MM.1S (cell line): Measurements from ENCODE around the gene SEC24D.
"Not testable (repeated sequence)": the region's sequence is repeated elsewhere in the genome, so short reads cannot be mapped to it uniquely, and the experiment has no call there.

Experiments
- DNase-seq: peaks from one replicate; pipeline ENCODE4 v3.0.0-alpha.2; 2015
- H2AFZ ChIP-seq: fragments of 300-600 bp; sonication (generic); 2 replicates; pipeline ENCODE4 v1.6.0; 2016; ENCODE audit warnings: antibody characterized with exemption, low read length
- H3F3A ChIP-seq: fragments of 300-600 bp; sonication (generic); 2 replicates; pipeline ENCODE4 v1.6.1; 2016; ENCODE audit warnings: mild to moderate bottlenecking, antibody characterized with exemption, low read length, moderate library complexity, mixed read lengths; ENCODE audit not compliant: insufficient read depth
- H3K27ac ChIP-seq: fragments of 300-600 bp; sonication (generic); 2 replicates; pipeline ENCODE4 v1.5.1; 2016; ENCODE audit warnings: mild to moderate bottlenecking, low read length
- H3K27me3 ChIP-seq: fragments of 300-600 bp; sonication (generic); replicated peaks from 2 replicates; pipeline ENCODE4 v1.6.0; 2016; ENCODE audit warnings: low read length; ENCODE audit not compliant: insufficient read depth
- H3K36me3 ChIP-seq: fragments of 300-600 bp; sonication (generic); replicated peaks from 2 replicates; pipeline ENCODE4 v1.6.1; 2016; ENCODE audit warnings: mild to moderate bottlenecking, low read length, mixed read lengths; ENCODE audit not compliant: insufficient read depth
- H3K4me1 ChIP-seq: fragments of 300-600 bp; sonication (generic); 2 replicates; pipeline ENCODE4 v1.6.1; 2016; ENCODE audit warnings: low read length, mixed read lengths
- H3K4me2 ChIP-seq: fragments of 300-600 bp; sonication (generic); 2 replicates; pipeline ENCODE4 v1.6.0; 2016; ENCODE audit warnings: low read depth, low read length
- H3K4me3 ChIP-seq: fragments of 300-600 bp; sonication (generic); 2 replicates; pipeline ENCODE4 v1.5.1; 2016; ENCODE audit warnings: low read length, mixed read lengths
- H3K79me2 ChIP-seq: fragments of 300-600 bp; sonication (generic); 2 replicates; pipeline ENCODE4 v1.6.1; 2016; ENCODE audit warnings: mixed run types, low read length, mixed read lengths
- H3K9ac ChIP-seq: fragments of 300-600 bp; sonication (generic); 2 replicates; pipeline ENCODE4 v1.6.1; 2016; ENCODE audit warnings: low read length, mixed read lengths
- H3K9me2 ChIP-seq: fragments of 300-600 bp; sonication (generic); replicated peaks from 2 replicates; pipeline ENCODE4 v1.6.1; 2016; ENCODE audit warnings: mild to moderate bottlenecking, low read length, mixed read lengths; ENCODE audit not compliant: insufficient read depth
- H3K9me3 ChIP-seq: fragments of 300-600 bp; sonication (generic); replicated peaks from 2 replicates; pipeline ENCODE4 v1.6.1; 2016; ENCODE audit warnings: mild to moderate bottlenecking, low read length, mixed read lengths; ENCODE audit not compliant: insufficient read depth
- H4K20me1 ChIP-seq: fragments of 300-600 bp; sonication (generic); 2 replicates; pipeline ENCODE4 v1.6.1; 2016; ENCODE audit warnings: mild to moderate bottlenecking, low read length, moderate library complexity, mixed read lengths; ENCODE audit not compliant: insufficient read depth
- EZH2 ChIP-seq: fragments of 300-600 bp; sonication (generic); optimal IDR thresholded peaks from 2 replicates; pipeline ENCODE3; 2017; ENCODE audit warnings: low read depth, mild to moderate bottlenecking, antibody characterized with exemption, low read length, mixed read lengths
- EZH2phosphoT487 ChIP-seq: fragments of 300-600 bp; sonication (generic); IDR thresholded peaks from 2 replicates; pipeline ENCODE4 v1.6.1; 2018; ENCODE audit warnings: antibody characterized with exemption, low read length
- TF ChIP-seq, protein P1 (sequence below): fragments of 300-600 bp; sonication (generic); IDR thresholded peaks from 2 replicates; pipeline ENCODE4 v1.5.1; 2016; ENCODE audit warnings: antibody characterized with exemption, low read length, mixed read lengths

The SEC24D gene

DNA sequence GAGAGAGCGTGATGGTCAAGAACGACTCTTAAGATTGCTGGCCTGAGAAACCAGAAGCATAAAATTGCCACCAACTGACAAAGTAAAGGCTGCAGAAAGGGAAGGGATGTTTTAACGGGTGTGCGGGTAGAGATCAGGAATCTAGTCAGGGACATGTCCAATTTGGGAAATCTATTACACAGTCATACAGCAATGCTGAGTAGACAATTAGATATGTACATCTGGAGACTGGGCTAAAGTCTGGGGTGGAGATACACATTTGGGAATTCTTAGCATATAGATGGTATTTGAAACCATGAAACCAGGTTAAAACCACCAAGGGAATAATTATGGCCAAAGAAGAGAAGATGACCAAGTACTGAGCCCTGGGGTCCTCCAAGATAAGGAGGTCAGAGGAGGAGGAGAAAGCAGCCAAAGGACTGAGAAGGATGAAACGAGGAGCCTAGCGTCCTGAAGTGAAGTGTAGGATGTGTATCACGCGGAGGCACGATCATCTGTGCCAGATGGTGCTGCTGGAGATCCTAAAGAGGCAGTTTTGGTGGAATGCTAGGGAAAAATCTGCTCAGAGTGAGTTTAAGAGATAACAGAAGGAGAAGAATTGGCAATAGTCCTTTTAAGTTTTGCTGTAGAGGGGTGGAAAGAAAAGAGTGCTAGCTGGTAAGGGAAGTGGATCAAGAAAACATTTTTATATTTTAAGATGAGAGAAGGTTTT, 36.5 kb downstream of the SEC24D start:
- no peaks in the 10 kb centered on the region for H3K27me3 ChIP-seq
- peaks cover 11% of the 10 kb centered on the region for H3K36me3 ChIP-seq
- no peaks in the 10 kb centered on the region for H3K4me1 ChIP-seq
- no peak for DNase-seq
- H3K9me3 ChIP-seq = no peaks in the 10 kb centered on the region
- no peak overlapping the region for H3K4me3 ChIP-seq
- no peak overlapping the region for H2AFZ ChIP-seq
- H3K9me2 ChIP-seq = no peaks in the 10 kb centered on the region
- no peaks in the 10 kb centered on the region for H4K20me1 ChIP-seq
- H3F3A ChIP-seq = no peaks in the 10 kb centered on the region
- no peak overlapping the region for H3K4me2 ChIP-seq
- no peak overlapping the region for H3K9ac ChIP-seq
- no peak overlapping the region for H3K27ac ChIP-seq
- no peaks in the 10 kb centered on the region for H3K79me2 ChIP-seq
- TF ChIP-seq, protein P1, sequence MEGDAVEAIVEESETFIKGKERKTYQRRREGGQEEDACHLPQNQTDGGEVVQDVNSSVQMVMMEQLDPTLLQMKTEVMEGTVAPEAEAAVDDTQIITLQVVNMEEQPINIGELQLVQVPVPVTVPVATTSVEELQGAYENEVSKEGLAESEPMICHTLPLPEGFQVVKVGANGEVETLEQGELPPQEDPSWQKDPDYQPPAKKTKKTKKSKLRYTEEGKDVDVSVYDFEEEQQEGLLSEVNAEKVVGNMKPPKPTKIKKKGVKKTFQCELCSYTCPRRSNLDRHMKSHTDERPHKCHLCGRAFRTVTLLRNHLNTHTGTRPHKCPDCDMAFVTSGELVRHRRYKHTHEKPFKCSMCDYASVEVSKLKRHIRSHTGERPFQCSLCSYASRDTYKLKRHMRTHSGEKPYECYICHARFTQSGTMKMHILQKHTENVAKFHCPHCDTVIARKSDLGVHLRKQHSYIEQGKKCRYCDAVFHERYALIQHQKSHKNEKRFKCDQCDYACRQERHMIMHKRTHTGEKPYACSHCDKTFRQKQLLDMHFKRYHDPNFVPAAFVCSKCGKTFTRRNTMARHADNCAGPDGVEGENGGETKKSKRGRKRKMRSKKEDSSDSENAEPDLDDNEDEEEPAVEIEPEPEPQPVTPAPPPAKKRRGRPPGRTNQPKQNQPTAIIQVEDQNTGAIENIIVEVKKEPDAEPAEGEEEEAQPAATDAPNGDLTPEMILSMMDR = no peak
- no peak for TF ChIP-seq EZH2
- TF ChIP-seq EZH2phosphoT487 = no peak

DNA sequence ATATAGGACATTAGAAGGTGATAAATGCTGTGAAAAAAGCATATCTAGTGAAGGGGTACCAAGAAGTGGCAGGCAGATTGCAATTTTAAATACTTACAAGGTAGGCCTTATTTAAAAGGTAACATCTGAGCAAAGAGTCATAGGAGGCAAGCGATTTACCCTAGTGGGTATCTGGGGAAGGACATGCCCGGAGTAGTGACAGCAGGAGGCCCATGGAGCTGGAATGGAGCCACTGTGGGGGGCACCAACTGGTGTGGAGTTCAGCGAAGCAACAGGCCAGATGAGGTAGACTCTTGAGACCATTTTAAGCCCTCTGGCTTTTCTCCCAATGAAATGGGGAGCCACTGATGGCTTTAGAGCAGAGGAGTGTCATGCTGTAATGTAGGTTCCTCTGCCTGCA, 37.3 kb downstream of the SEC24D start:
- TF ChIP-seq, protein P1 = no peak
- TF ChIP-seq EZH2phosphoT487 = no peak
- TF ChIP-seq EZH2 = no peak
- H3K9ac ChIP-seq = no peak overlapping the region

DNA sequence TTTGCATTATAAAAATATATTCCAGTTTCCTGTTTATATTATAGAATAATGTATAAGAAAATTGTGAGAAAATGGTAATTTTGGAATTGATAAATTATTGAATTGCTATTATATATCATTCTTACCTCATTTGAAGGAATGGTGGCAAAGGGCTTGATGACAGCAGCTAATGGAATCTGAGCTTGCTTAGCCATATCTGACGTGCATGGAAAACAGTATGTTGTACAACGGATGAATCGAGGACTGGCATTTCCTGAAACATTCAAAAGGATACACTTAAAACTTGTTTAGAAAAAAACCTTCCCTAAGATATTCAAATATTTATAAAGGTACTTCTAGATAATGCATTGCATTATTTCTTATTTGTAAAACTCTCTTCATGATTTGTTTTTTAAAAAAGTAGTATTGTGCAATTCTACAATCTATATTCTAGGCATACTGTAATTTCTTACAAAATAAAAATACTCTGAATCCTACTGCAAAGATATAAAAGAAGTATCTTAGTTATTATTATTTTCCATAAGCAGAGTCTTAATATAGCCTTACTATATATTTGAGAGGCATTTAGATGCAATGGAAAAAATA, 38.3 kb downstream of the SEC24D start:
- Histone ChIP-seq H3K4me2 (no peak overlapping the region), H3K27me3 (no peaks in the 10 kb centered on the region), H3K4me1 (no peaks in the 10 kb centered on the region), H3K9ac (no peak overlapping the region), H3F3A (no peaks in the 10 kb centered on the region), H3K27ac (no peak overlapping the region), H3K4me3 (no peak overlapping the region), H3K36me3 (peaks cover 11% of the 10 kb centered on the region), H3K79me2 (no peaks in the 10 kb centered on the region), H2AFZ (no peak overlapping the region), H3K9me2 (no peaks in the 10 kb centered on the region), H3K9me3 (no peaks in the 10 kb centered on the region), H4K20me1 (no peaks in the 10 kb centered on the region)
- TF ChIP-seq EZH2phosphoT487 = no peak
- no peak for TF ChIP-seq EZH2
- TF ChIP-seq, protein P1 = no peak
- no peak for DNase-seq

More for the DNA sequence above, 37.3 kb downstream of the SEC24D start:
- H3K4me1 ChIP-seq = no peaks in the 10 kb centered on the region
- H2AFZ ChIP-seq = no peak overlapping the region
- H3K9me2 ChIP-seq = no peaks in the 10 kb centered on the region
- H3K27ac ChIP-seq = no peak overlapping the region
- H3K79me2 ChIP-seq = no peaks in the 10 kb centered on the region
- no peak for DNase-seq
- no peak overlapping the region for H3K4me3 ChIP-seq
- no peaks in the 10 kb centered on the region for H3K9me3 ChIP-seq
- no peaks in the 10 kb centered on the region for H3F3A ChIP-seq
- H3K36me3 ChIP-seq = peaks cover 11% of the 10 kb centered on the region
- no peak overlapping the region for H3K4me2 ChIP-seq
- H4K20me1 ChIP-seq = no peaks in the 10 kb centered on the region
- H3K27me3 ChIP-seq = no peaks in the 10 kb centered on the region

DNA sequence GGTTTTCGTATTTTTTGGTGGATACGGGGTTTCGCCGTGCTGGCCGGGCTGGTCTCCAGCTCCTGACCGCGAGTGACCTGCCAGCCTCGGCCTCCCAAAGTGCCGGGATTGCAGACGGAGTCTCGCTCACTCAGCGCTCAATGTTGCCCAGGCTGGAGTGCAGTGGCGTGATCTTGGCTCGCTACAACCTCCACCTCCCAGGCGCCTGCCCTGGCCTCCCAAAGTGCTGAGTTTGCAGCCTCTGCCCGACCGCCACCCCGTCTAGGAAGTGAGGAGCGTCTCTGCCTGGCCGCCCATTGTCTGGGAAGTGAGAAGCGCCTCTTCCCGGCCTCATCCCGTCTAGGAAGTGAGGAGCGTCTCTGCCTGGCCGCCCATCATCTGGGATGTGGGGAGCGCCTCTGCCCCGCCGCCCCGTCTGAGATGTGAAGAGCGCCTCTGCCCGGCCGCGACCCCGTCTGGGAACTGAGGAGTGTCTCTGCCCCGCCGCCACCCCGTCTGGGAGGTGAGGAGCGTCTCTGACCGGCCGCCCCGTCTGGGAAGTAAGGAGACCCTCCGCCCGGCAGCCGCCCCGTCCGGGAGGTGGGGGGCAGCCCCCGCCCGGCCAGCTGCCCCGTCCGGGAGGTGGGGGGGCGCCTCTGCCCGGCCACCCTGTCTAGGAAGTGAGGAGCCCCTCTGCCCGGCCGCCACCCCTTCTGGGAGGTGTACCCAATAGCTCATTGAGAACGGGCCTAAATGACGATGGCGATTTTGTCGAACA, 44.1 kb downstream of the SEC24D start:
- H3K9me2 ChIP-seq, H3K4me1 ChIP-seq, H3K4me2 ChIP-seq, H3K27ac ChIP-seq, H3F3A ChIP-seq, H3K27me3 ChIP-seq, H3K9ac ChIP-seq, H4K20me1 ChIP-seq, H3K79me2 ChIP-seq, H3K4me3 ChIP-seq, H3K36me3 ChIP-seq, H3K9me3 ChIP-seq, DNase-seq, H2AFZ ChIP-seq: not testable (repeated sequence)
